Measurements from ENCODE around the gene ATP8B3.
A peak's percentile ranks its signal among the peaks of the same experiment; 100 is the strongest.

ATP8B3 gene

DNA sequence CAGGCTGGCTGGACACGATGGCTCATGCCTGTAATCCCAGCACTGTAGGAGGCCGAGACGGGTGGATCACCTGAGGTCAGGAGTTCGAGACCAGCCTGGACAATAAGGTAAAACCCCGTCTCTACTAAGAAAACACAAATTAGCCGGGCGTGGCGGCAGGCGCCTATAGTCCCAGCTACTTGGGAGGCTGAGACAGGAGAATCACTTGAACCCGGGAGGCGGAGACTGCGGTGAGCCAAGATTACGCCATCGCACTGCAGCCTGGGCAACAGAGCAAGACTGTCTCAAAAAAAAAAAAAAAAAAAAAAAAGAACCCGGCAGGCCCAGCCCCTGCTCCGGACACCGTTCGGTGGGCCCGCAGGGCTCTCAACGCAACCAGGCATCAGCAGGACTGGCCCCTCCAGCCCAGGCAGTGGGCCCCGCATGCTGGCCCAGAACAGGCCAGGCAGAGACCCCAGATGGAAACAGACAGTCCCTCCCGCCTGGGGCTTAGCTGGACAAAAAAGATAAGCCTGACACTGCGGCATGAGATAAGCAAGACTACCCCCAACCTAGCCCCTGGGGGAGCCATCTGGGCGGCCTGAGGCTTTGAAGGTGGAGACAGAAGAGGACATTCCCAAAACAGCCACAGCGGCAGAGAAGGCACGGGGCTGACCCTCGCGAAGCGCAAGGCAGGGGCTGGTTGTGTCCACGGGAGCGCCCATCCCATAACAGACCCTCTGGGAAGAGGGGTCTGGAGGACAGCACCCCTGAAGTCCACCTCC lies 24.6 kb upstream of the ATP8B3 start:
- Histone ChIP-seq H3K36me3 (ENCODE audit: control insufficient read depth in 2 of 2, insufficient read depth in 1 of 2, low read length in 2 of 2) (peaks cover 0 to 12% of the 10 kb centered on the region in 2 experiments; a peak in 2 of 3 replicates), H3K27ac (ENCODE audit: extremely low read depth, low read depth, low read length) (no peak overlapping the region), H3K4me1 (ENCODE audit: control insufficient read depth, insufficient read depth, low read length) (no peaks in the 10 kb centered on the region), H3K4me3 (ENCODE audit: low read depth, low read length) (no peak overlapping the region), H3K9me3 (ENCODE audit: control insufficient read depth, insufficient read depth, low read depth, low read length) (no peaks in the 10 kb centered on the region)
- TF ChIP-seq, protein P1, sequence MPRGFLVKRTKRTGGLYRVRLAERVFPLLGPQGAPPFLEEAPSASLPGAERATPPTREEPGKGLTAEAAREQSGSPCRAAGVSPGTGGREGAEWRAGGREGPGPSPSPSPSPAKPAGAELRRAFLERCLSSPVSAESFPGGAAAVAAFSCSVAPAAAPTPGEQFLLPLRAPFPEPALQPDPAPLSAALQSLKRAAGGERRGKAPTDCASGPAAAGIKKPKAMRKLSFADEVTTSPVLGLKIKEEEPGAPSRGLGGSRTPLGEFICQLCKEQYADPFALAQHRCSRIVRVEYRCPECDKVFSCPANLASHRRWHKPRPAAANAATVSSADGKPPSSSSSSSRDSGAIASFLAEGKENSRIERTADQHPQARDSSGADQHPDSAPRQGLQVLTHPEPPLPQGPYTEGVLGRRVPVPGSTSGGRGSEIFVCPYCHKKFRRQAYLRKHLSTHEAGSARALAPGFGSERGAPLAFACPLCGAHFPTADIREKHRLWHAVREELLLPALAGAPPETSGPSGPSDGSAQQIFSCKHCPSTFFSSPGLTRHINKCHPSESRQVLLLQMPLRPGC (tag by site-specific recombination; IDR thresholded peaks at IDR 0.05), result no peak
- TF ChIP-seq ZFP69B (tag by site-specific recombination; IDR thresholded peaks at IDR 0.05), result peak; percentile 44; the same call in 1 of the 2 replicates
- ChIA-PET CTCF (interaction anchor here (0.7 to 5.3 kb wide), 17 partner anchors 8 to 315 kb away, joined by 3 to 53 read pairs (median 4); partner anchors contain the start of gene REXO1), POLR2A (interaction anchor here (1.5 kb wide), 1 partner anchor 12 kb away, joined by 4 read pairs; no protein-coding TSS in a partner anchor)

DNA sequence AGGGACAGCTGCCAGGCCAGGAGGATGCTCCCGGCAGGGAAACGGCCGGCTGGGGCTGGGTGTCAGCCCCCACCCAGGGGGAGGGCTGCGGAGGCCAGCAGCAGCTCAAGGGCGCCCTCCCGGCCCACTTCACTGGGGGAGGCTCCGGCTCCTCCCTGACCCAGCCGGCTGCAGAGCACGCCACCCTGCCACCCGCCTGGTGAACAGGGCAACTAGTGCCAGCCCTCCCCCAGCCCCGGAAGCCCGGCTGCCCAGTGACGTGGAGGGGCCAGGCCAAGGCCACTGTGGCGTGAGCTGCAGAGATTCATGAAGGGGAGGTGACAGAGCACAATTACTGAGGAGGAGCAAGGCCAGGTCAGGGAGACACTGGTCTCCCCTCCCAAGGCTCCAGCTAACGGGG lies 21.5 kb upstream of the ATP8B3 start:
- ChIA-PET CTCF (no interaction called here), POLR2A (interaction anchor here (0.6 kb wide), 1 partner anchor 425 kb away, joined by 3 read pairs; no protein-coding TSS in a partner anchor)
- TF ChIP-seq, protein P2, sequence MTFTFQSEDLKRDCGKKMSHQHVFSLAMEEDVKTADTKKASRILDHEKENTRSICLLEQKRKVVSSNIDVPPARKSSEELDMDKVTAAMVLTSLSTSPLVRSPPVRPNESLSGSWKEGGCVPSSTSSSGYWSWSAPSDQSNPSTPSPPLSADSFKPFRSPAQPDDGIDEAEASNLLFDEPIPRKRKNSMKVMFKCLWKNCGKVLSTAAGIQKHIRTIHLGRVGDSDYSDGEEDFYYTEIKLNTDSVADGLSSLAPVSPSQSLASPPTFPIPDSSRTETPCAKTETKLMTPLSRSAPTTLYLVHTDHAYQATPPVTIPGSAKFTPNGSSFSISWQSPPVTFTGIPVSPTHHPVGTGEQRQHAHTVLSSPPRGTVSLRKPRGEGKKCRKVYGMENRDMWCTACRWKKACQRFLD (tag by site-specific recombination; IDR thresholded peaks at IDR 0.05), result no peak
- TF ChIP-seq SP2 (tag by site-specific recombination; IDR thresholded peaks at IDR 0.05) (0 out of 2 replicates have a peak, but pooled peaks have one; percentile 11), GFI1B (tag by site-specific recombination; IDR thresholded peaks at IDR 0.05) (no peak), SP3 (tag by site-specific recombination; IDR thresholded peaks at IDR 0.05) (no peak), ZNF274 (IDR thresholded peaks at IDR 0.05; ENCODE audit: low read length) (no peak), ZNF274 (tag by site-specific recombination; IDR thresholded peaks at IDR 0.05; ENCODE audit: borderline replicate concordance) (no peak), ZNF501 (tag by site-specific recombination; IDR thresholded peaks at IDR 0.05) (no peak)
- TF ChIP-seq, protein P3, sequence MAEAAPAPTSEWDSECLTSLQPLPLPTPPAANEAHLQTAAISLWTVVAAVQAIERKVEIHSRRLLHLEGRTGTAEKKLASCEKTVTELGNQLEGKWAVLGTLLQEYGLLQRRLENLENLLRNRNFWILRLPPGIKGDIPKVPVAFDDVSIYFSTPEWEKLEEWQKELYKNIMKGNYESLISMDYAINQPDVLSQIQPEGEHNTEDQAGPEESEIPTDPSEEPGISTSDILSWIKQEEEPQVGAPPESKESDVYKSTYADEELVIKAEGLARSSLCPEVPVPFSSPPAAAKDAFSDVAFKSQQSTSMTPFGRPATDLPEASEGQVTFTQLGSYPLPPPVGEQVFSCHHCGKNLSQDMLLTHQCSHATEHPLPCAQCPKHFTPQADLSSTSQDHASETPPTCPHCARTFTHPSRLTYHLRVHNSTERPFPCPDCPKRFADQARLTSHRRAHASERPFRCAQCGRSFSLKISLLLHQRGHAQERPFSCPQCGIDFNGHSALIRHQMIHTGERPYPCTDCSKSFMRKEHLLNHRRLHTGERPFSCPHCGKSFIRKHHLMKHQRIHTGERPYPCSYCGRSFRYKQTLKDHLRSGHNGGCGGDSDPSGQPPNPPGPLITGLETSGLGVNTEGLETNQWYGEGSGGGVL (tag by site-specific recombination; IDR thresholded peaks at IDR 0.05), result no peak
- TF ChIP-seq, protein P4, sequence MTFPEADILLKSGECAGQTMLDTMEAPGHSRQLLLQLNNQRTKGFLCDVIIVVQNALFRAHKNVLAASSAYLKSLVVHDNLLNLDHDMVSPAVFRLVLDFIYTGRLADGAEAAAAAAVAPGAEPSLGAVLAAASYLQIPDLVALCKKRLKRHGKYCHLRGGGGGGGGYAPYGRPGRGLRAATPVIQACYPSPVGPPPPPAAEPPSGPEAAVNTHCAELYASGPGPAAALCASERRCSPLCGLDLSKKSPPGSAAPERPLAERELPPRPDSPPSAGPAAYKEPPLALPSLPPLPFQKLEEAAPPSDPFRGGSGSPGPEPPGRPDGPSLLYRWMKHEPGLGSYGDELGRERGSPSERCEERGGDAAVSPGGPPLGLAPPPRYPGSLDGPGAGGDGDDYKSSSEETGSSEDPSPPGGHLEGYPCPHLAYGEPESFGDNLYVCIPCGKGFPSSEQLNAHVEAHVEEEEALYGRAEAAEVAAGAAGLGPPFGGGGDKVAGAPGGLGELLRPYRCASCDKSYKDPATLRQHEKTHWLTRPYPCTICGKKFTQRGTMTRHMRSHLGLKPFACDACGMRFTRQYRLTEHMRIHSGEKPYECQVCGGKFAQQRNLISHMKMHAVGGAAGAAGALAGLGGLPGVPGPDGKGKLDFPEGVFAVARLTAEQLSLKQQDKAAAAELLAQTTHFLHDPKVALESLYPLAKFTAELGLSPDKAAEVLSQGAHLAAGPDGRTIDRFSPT (tag by site-specific recombination; IDR thresholded peaks at IDR 0.05), result 0 out of 2 replicates have a peak, but pooled peaks have one; percentile 44
- TF ChIP-seq, protein P5, sequence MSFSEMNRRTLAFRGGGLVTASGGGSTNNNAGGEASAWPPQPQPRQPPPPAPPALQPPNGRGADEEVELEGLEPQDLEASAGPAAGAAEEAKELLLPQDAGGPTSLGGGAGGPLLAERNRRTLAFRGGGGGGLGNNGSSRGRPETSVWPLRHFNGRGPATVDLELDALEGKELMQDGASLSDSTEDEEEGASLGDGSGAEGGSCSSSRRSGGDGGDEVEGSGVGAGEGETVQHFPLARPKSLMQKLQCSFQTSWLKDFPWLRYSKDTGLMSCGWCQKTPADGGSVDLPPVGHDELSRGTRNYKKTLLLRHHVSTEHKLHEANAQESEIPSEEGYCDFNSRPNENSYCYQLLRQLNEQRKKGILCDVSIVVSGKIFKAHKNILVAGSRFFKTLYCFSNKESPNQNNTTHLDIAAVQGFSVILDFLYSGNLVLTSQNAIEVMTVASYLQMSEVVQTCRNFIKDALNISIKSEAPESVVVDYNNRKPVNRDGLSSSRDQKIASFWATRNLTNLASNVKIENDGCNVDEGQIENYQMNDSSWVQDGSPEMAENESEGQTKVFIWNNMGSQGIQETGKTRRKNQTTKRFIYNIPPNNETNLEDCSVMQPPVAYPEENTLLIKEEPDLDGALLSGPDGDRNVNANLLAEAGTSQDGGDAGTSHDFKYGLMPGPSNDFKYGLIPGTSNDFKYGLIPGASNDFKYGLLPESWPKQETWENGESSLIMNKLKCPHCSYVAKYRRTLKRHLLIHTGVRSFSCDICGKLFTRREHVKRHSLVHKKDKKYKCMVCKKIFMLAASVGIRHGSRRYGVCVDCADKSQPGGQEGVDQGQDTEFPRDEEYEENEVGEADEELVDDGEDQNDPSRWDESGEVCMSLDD (tag by site-specific recombination; IDR thresholded peaks at IDR 0.05), result no peak
- TF ChIP-seq, protein P6, sequence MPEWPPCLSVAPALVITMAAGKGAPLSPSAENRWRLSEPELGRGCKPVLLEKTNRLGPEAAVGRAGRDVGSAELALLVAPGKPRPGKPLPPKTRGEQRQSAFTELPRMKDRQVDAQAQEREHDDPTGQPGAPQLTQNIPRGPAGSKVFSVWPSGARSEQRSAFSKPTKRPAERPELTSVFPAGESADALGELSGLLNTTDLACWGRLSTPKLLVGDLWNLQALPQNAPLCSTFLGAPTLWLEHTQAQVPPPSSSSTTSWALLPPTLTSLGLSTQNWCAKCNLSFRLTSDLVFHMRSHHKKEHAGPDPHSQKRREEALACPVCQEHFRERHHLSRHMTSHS (tag by site-specific recombination; IDR thresholded peaks at IDR 0.05), result no peak
- no peaks in the 10 kb centered on the region for H3K4me1 ChIP-seq (ENCODE audit: control insufficient read depth, insufficient read depth, low read length)
- H3K4me3 ChIP-seq (ENCODE audit: low read depth, low read length), result no peak overlapping the region
- peaks cover 0 to 22% of the 10 kb centered on the region in 2 experiments; a peak in 2 of 3 replicates for H3K36me3 ChIP-seq (ENCODE audit: control insufficient read depth in 2 of 2, insufficient read depth in 1 of 2, low read length in 2 of 2)
- no peak overlapping the region for H3K27ac ChIP-seq (ENCODE audit: extremely low read depth, low read depth, low read length)
- no peaks in the 10 kb centered on the region for H3K9me3 ChIP-seq (ENCODE audit: control insufficient read depth, insufficient read depth, low read depth, low read length)

Measured in HEK293 (cell line).